IMR-90 (cell line): ENCODE data around the gene AAK1. TPM values are rescaled to one million over a fixed set of nuclear protein-coding genes. Genes with fewer than 3 reads are reported as not detected.

Experiments used
- ATAC-seq: fragments of 200-7000 bp; cut with Tn5 transposase; 2 replicates; pipeline ENCODE4 v1.9.1; 2020; ENCODE audit warnings: low read depth, mild to moderate bottlenecking, moderate library complexity
- BruUV-seq: library from RNA; stranded (reverse); fragments of 400-500 nt; replicated peaks from 2 replicates; lab custom pipeline; 2021; lab: Mats Ljungman, UMichigan
- CTCF ChIA-PET: fragments of 300-600 bp; formaldehyde crosslinking; extraction: SDS; loops from one replicate; lab custom pipeline; 2021; ENCODE audit warnings: antibody characterized with exemption; lab: Yijun Ruan, JAX
- POLR2A ChIA-PET: fragments of 300-600 bp; sonication (Branson Sonifier 250); formaldehyde crosslinking; loops from one replicate; lab custom pipeline; 2022; ENCODE audit warnings: antibody characterized with exemption; ENCODE audit not compliant: unreplicated experiment; lab: Charles Lee
- DNase-seq: peaks from one replicate; pipeline ENCODE4 v3.0.0; 2013
- H2AFZ ChIP-seq: replicated peaks from 2 replicates; pipeline ENCODE3; 2013; ENCODE audit warnings: low read length, mild to moderate bottlenecking; ENCODE audit not compliant: poor library complexity
- H2AK5ac ChIP-seq: 2 replicates; pipeline ENCODE4 v1.6.1; 2013; ENCODE audit warnings: low read depth, low read length, inconsistent platforms
- H2AK9ac ChIP-seq: replicated peaks from 2 replicates; pipeline ENCODE3; 2013; ENCODE audit warnings: mild to moderate bottlenecking, low read depth, low read length, moderate library complexity; ENCODE audit not compliant: poor library complexity
- H2BK120ac ChIP-seq: 2 replicates; pipeline ENCODE4 v1.6.1; 2013; ENCODE audit warnings: low read depth, low read length, inconsistent platforms
- H2BK15ac ChIP-seq: 3 replicates; pipeline ENCODE4 v1.6.1; 2013; ENCODE audit warnings: low read depth, low read length, inconsistent platforms
- H2BK20ac ChIP-seq: 2 replicates; pipeline ENCODE4 v1.6.1; 2013; ENCODE audit warnings: low read depth, mild to moderate bottlenecking, inconsistent platforms, low read length, moderate library complexity
- H2BK5ac ChIP-seq: 2 replicates; pipeline ENCODE4 v1.6.1; 2013; ENCODE audit warnings: mild to moderate bottlenecking, low read depth, low read length, inconsistent platforms; ENCODE audit not compliant: poor library complexity, severe bottlenecking
- H3K14ac ChIP-seq: replicated peaks from 2 replicates; pipeline ENCODE4 v1.6.1; 2013; ENCODE audit warnings: low read depth, low read length, inconsistent platforms
- H3K18ac ChIP-seq: 2 replicates; pipeline ENCODE4 v1.6.1; 2013; ENCODE audit warnings: low read depth, low read length, control low read depth
- H3K23ac ChIP-seq: 2 replicates; pipeline ENCODE4 v1.6.1; 2013; ENCODE audit warnings: low read depth, low read length, inconsistent platforms
- H3K27ac ChIP-seq: 2 replicates; pipeline ENCODE4 v1.5.1; 2013; ENCODE audit warnings: mild to moderate bottlenecking, control low read depth, low read length; ENCODE audit not compliant: insufficient read depth
- H3K27me3 ChIP-seq: 2 replicates; pipeline ENCODE4 v1.6.1; 2013; ENCODE audit warnings: low read length; ENCODE audit not compliant: control insufficient read depth, insufficient read depth
- H3K36me3 ChIP-seq: 2 replicates; pipeline ENCODE4 v1.6.1; 2013; ENCODE audit warnings: low read length, mixed read lengths; ENCODE audit not compliant: control insufficient read depth, insufficient read depth
- H3K4ac ChIP-seq: 2 replicates; pipeline ENCODE4 v1.6.1; 2013; ENCODE audit warnings: low read depth, low read length, inconsistent platforms
- H3K4me1 ChIP-seq: 2 replicates; pipeline ENCODE4 v1.6.1; 2013; ENCODE audit warnings: low read length, mixed read lengths; ENCODE audit not compliant: control insufficient read depth, insufficient read depth
- H3K4me2 ChIP-seq: 2 replicates; pipeline ENCODE4 v1.6.1; 2013; ENCODE audit warnings: low read depth, mild to moderate bottlenecking, control low read depth, low read length, moderate library complexity
- H3K4me3 ChIP-seq: 2 replicates; pipeline ENCODE4 v1.5.1; 2013; ENCODE audit warnings: low read depth, mild to moderate bottlenecking, control low read depth, low read length, moderate library complexity; ENCODE audit not compliant: insufficient read depth
- H3K56ac ChIP-seq: 2 replicates; pipeline ENCODE4 v1.6.1; 2013; ENCODE audit warnings: low read length, inconsistent platforms; ENCODE audit not compliant: insufficient read depth; ENCODE audit errors: extremely low read depth
- H3K79me1 ChIP-seq, 2 experiments: 2 replicates each; pipeline ENCODE4 v1.6.1; 2013; ENCODE audit warnings: low read length in 2 of 2, inconsistent platforms in 1 of 2, low read depth in 1 of 2
- H3K9ac ChIP-seq: 2 replicates; pipeline ENCODE4 v1.6.1; 2013; ENCODE audit warnings: low read depth, low read length, control low read depth
- H3K9me1 ChIP-seq: 2 replicates; pipeline ENCODE4 v1.6.1; 2013; ENCODE audit warnings: low read length, inconsistent platforms; ENCODE audit not compliant: insufficient read depth
- H3K9me3 ChIP-seq: 2 replicates; pipeline ENCODE4 v1.6.1; 2013; ENCODE audit warnings: low read length; ENCODE audit not compliant: control insufficient read depth, insufficient read depth
- H4K20me1 ChIP-seq: 2 replicates; pipeline ENCODE4 v1.6.1; 2013; ENCODE audit warnings: low read length, inconsistent platforms; ENCODE audit not compliant: insufficient read depth
- H4K5ac ChIP-seq: 2 replicates; pipeline ENCODE4 v1.6.1; 2013; ENCODE audit warnings: mild to moderate bottlenecking, low read depth, low read length, control low read depth
- H4K8ac ChIP-seq, 2 experiments: 2 replicates each; pipeline ENCODE4 v1.6.1; 2013; ENCODE audit warnings: low read depth in 2 of 2, low read length in 2 of 2, control low read depth in 1 of 2, inconsistent platforms in 1 of 2
- H4K91ac ChIP-seq: 2 replicates; pipeline ENCODE4 v1.6.1; 2013; ENCODE audit warnings: low read depth, low read length, inconsistent platforms; ENCODE audit not compliant: insufficient read depth
- BHLHE40 ChIP-seq: fragments of 150-350 bp; IDR thresholded peaks from 2 replicates; pipeline ENCODE4 v1.6.1; 2016; ENCODE audit warnings: mild to moderate bottlenecking, low read depth, low read length
- CEBPB ChIP-seq: IDR thresholded peaks from 2 replicates; pipeline ENCODE4 v1.6.1; 2012; ENCODE audit warnings: low read depth, low read length, improper control_type of control experiment
- CHD1 ChIP-seq: IDR thresholded peaks from 2 replicates; pipeline ENCODE4 v1.6.1; 2012; ENCODE audit warnings: low read depth, low read length, improper control_type of control experiment
- FOS ChIP-seq: fragments of 150-350 bp; IDR thresholded peaks from 2 replicates; pipeline ENCODE4 v1.6.1; 2016; ENCODE audit warnings: low read depth, low read length
- MAFK ChIP-seq: IDR thresholded peaks from 2 replicates; pipeline ENCODE4 v1.6.1; 2012; ENCODE audit warnings: low read depth, low read length, improper control_type of control experiment
- MAZ ChIP-seq: IDR thresholded peaks from 2 replicates; pipeline ENCODE4 v1.6.1; 2012; ENCODE audit warnings: low read depth, mild to moderate bottlenecking, low read length, improper control_type of control experiment, moderate library complexity, borderline replicate concordance
- MXI1 ChIP-seq: IDR thresholded peaks from 2 replicates; pipeline ENCODE4 v1.6.1; 2012; ENCODE audit warnings: low read depth, mild to moderate bottlenecking, low read length, moderate library complexity, borderline replicate concordance
- NFE2L2 ChIP-seq: fragments of 150-350 bp; IDR thresholded peaks from 2 replicates; pipeline ENCODE4 v1.6.1; 2016; ENCODE audit warnings: low read depth, mild to moderate bottlenecking, low read length
- POLR2A ChIP-seq: IDR thresholded peaks from 2 replicates; pipeline ENCODE4 v1.6.1; 2012; ENCODE audit warnings: mild to moderate bottlenecking, low read depth, low read length
- RAD21 ChIP-seq: IDR thresholded peaks from 2 replicates; pipeline ENCODE4 v1.6.1; 2012; ENCODE audit warnings: low read length, improper control_type of control experiment
- RCOR1 ChIP-seq: IDR thresholded peaks from 2 replicates; pipeline ENCODE4 v1.6.1; 2012; ENCODE audit warnings: mild to moderate bottlenecking, low read length, improper control_type of control experiment; ENCODE audit not compliant: insufficient replicate concordance
- RFX5 ChIP-seq: IDR thresholded peaks from 2 replicates; pipeline ENCODE4 v1.8.0; 2012; ENCODE audit warnings: low read depth, mild to moderate bottlenecking, low read length, moderate library complexity
- SMC3 ChIP-seq: fragments of 150-350 bp; IDR thresholded peaks from 2 replicates; pipeline ENCODE4 v1.6.1; 2016; ENCODE audit warnings: low read depth, mild to moderate bottlenecking, antibody characterized with exemption, low read length, moderate library complexity
- dilution Hi-C: fragments of 300-500 bp; cut with HindIII; formaldehyde crosslinking; loops from one replicate; pipeline ENCODE4 v1.14.3; 2018; ENCODE audit warnings: low sequenced_read_pairs; ENCODE audit not compliant: unreplicated experiment
- in situ Hi-C: fragments of 300-500 bp; cut with MboI; formaldehyde crosslinking; loops from 3 replicates; pipeline ENCODE4 v1.14.3; 2019; ENCODE audit warnings: low sequenced_read_pairs, inconsistent platforms, mixed read lengths
- intact Hi-C: fragments of 100-400 bp; cut with micrococcal nuclease; formaldehyde crosslinking; loops from 2 replicates; pipeline ENCODE4 v1.10.0; 2022
- polyA plus RNA-seq, 3 experiments: library from polyadenylated mRNA; depleted of rRNA; stranded (reverse); fragments of >200 nt; gene quantifications; 2 replicates each; pipeline ENCODE4 v1.2.3, GENCODE V29; 2012; ENCODE audit warnings: low replicate concordance in 1 of 3
- total RNA-seq: library from RNA; depleted of rRNA; stranded (reverse); fragments of >200 nt; gene quantifications from 2 replicates; pipeline ENCODE4 v1.2.3, GENCODE V29; 2012
- TF ChIP-seq, protein P1 (sequence below): conservative IDR thresholded peaks from 2 replicates; pipeline ENCODE4 v1.5.1; 2012; ENCODE audit warnings: mild to moderate bottlenecking, low read depth, low read length, improper control_type of control experiment
- TF ChIP-seq, protein P2 (sequence below): fragments of 150-350 bp; IDR thresholded peaks from 2 replicates; pipeline ENCODE4 v1.6.1; 2016; ENCODE audit warnings: low read depth, mild to moderate bottlenecking, low read length, moderate library complexity, borderline replicate concordance
- TF ChIP-seq, protein P3 (sequence below): fragments of 150-350 bp; IDR thresholded peaks from 2 replicates; pipeline ENCODE4 v1.6.1; 2017; ENCODE audit warnings: mild to moderate bottlenecking, antibody characterized with exemption, low read length, low read depth

Gene AAK1
- total and polyA plus RNA-seq, 2 of the 4 experiments (the other 2 are of a cell fraction): 21.9 to 26.5 TPM

DNA sequence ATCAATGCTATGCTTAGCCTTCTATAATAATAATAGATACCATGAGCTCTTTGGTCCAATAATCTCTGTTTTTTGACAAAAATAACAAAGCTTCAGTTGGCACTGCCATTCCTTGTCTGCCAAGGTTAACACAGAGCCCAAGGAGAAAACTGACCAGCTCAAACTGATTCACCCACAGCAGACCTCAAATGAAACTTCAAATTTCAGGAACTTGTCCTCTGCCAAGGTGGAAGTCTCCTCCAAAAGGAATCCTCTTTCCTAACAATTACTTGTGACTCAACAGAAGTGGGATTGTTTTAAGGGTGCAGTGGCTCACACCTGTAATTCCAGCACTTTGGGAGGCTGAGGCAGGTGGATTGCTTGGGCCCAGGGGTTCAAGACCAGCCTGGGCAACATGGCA is 12.1 kb downstream of the AAK1 start:
- Histone ChIP-seq H2AFZ (no peak overlapping the region), H3K4me1 (peaks cover 5% of the 10 kb centered on the region), H4K20me1 (peaks cover 84% of the 10 kb centered on the region), H3K14ac (no peak overlapping the region), H2BK5ac (no peak overlapping the region), H3K36me3 (no peaks in the 10 kb centered on the region; the same call in 1 of the 2 replicates), H2BK20ac (no peak overlapping the region), H3K9me1 (peaks cover 14% of the 10 kb centered on the region), H3K4me3 (no peak overlapping the region), H4K91ac (no peak overlapping the region), H3K79me1 (peaks cover 29 to 66% of the 10 kb centered on the region in 2 experiments), H4K5ac (no peak overlapping the region), H3K18ac (no peak overlapping the region), H3K27me3 (no peaks in the 10 kb centered on the region), H3K56ac (no peak overlapping the region), H3K9me3 (no peaks in the 10 kb centered on the region), H3K23ac (no peak overlapping the region), H3K4me2 (no peak overlapping the region), H2BK15ac (no peak overlapping the region), H2AK9ac (no peak overlapping the region), H2BK120ac (no peak overlapping the region), H2AK5ac (no peak overlapping the region), H3K4ac (no peak overlapping the region), H3K9ac (no peak overlapping the region), H3K27ac (no peak overlapping the region), H4K8ac (no peak overlapping the region)
- ATAC-seq (no peak), DNase-seq (no peak)
- ChIA-PET CTCF (no interaction called here), POLR2A (no interaction called here)
- TF ChIP-seq RAD21 (no peak), NFE2L2 (no peak), MAZ (no peak), CEBPB (no peak), RCOR1 (no peak), BHLHE40 (no peak), CHD1 (no peak), POLR2A (no peak), SMC3 (no peak), MAFK (no peak), FOS (no peak), MXI1 (no peak), RFX5 (no peak)
- TF ChIP-seq, protein P1, sequence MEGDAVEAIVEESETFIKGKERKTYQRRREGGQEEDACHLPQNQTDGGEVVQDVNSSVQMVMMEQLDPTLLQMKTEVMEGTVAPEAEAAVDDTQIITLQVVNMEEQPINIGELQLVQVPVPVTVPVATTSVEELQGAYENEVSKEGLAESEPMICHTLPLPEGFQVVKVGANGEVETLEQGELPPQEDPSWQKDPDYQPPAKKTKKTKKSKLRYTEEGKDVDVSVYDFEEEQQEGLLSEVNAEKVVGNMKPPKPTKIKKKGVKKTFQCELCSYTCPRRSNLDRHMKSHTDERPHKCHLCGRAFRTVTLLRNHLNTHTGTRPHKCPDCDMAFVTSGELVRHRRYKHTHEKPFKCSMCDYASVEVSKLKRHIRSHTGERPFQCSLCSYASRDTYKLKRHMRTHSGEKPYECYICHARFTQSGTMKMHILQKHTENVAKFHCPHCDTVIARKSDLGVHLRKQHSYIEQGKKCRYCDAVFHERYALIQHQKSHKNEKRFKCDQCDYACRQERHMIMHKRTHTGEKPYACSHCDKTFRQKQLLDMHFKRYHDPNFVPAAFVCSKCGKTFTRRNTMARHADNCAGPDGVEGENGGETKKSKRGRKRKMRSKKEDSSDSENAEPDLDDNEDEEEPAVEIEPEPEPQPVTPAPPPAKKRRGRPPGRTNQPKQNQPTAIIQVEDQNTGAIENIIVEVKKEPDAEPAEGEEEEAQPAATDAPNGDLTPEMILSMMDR: no peak
- TF ChIP-seq, protein P2, sequence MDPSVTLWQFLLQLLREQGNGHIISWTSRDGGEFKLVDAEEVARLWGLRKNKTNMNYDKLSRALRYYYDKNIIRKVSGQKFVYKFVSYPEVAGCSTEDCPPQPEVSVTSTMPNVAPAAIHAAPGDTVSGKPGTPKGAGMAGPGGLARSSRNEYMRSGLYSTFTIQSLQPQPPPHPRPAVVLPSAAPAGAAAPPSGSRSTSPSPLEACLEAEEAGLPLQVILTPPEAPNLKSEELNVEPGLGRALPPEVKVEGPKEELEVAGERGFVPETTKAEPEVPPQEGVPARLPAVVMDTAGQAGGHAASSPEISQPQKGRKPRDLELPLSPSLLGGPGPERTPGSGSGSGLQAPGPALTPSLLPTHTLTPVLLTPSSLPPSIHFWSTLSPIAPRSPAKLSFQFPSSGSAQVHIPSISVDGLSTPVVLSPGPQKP: no peak
- TF ChIP-seq, protein P3, sequence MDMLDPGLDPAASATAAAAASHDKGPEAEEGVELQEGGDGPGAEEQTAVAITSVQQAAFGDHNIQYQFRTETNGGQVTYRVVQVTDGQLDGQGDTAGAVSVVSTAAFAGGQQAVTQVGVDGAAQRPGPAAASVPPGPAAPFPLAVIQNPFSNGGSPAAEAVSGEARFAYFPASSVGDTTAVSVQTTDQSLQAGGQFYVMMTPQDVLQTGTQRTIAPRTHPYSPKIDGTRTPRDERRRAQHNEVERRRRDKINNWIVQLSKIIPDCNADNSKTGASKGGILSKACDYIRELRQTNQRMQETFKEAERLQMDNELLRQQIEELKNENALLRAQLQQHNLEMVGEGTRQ: no peak
- dilution Hi-C loops: no loop called here
- in situ Hi-C loops: no loop called here
- no TSS peak for BruUV-seq
- intact Hi-C loops: no loop called here
